Kidney (tissue), 14 donors: ENCODE measurements around the gene ZFR2. TPM values are rescaled to one million over a fixed set of nuclear protein-coding genes. Genes with fewer than 3 reads are reported as not detected.

ENCODE experiments used
- DNase-seq, 5 donors: peaks; one replicate each; pipeline ENCODE4 v3.0.0-alpha.2; 2013 to 2020
- FAIRE-seq: peaks from 2 replicates; lab custom pipeline; 2012; peaks lifted over from hg19 to GRCh38; lab: Jason Lieb, UNC
- H3K27ac ChIP-seq, 2 donors: one replicate each; pipeline ENCODE4 v1.7.0; 2013; ENCODE audit warnings: low read depth in 2 of 2, low read length in 2 of 2, inconsistent platforms in 1 of 2
- H3K27me3 ChIP-seq: one replicate; pipeline ENCODE4 v1.7.1; 2013; ENCODE audit warnings: low read length, inconsistent platforms; ENCODE audit not compliant: control insufficient read depth, insufficient read depth
- H3K36me3 ChIP-seq, 3 donors: one replicate each; pipeline versions ENCODE4 v1.7.0 to v1.7.1; 2013; ENCODE audit warnings: low read length in 3 of 3, control low read depth in 1 of 3, inconsistent platforms in 1 of 3; ENCODE audit not compliant: insufficient read depth in 3 of 3, control insufficient read depth in 2 of 3
- H3K4me1 ChIP-seq, 3 donors: one replicate each; pipeline versions ENCODE4 v1.7.0 to v1.7.1; 2013; ENCODE audit warnings: low read length in 3 of 3, inconsistent platforms in 1 of 3, low read depth in 1 of 3; ENCODE audit not compliant: control insufficient read depth in 2 of 3, insufficient read depth in 2 of 3
- H3K4me3 ChIP-seq, 3 donors: one replicate each; pipeline versions ENCODE4 v1.7.0 to v1.8.1; 2013; ENCODE audit warnings: low read length in 3 of 3, control low read depth in 1 of 3, inconsistent platforms in 1 of 3
- H3K9ac ChIP-seq, 3 donors: one replicate each; pipeline versions ENCODE4 v1.7.0 to v1.7.1; 2013; ENCODE audit warnings: low read length in 3 of 3, control low read depth in 1 of 3, inconsistent platforms in 1 of 3
- H3K9me3 ChIP-seq, 3 donors: one replicate each; pipeline versions ENCODE4 v1.7.0 to v1.7.1; 2013; ENCODE audit warnings: low read length in 3 of 3, control low read depth in 1 of 3, inconsistent platforms in 1 of 3; ENCODE audit not compliant: control insufficient read depth in 2 of 3, insufficient read depth in 1 of 3
- CTCF ChIP-seq: IDR thresholded peaks from 3 replicates; pipeline ENCODE4 v1.5.1; 2012; ENCODE audit warnings: mild to moderate bottlenecking, moderate library complexity, borderline replicate concordance; ENCODE audit not compliant: insufficient read depth; ENCODE audit errors: extremely low read depth
- intact Hi-C: fragments of 100-400 bp; cut with DNase I; formaldehyde crosslinking; loops from one replicate; pipeline ENCODE4 v1.11.1; 2022
- polyA plus RNA-seq: library from polyadenylated mRNA; stranded (reverse); fragments of 350-450 nt; fragmentation: Illumina TruSeq; extraction: RNeasy Lipid Tissue Mini Kit (QIAGEN cat#74804); gene quantifications from one replicate; pipeline ENCODE4 v1.2.3, GENCODE V29; 2014; ENCODE audit warnings: low read depth, low replicate concordance; ENCODE audit not compliant: insufficient read depth
- total RNA-seq: library from RNA; stranded (reverse); fragmentation: NEBNext Ultra II Directional; extraction: Animal tissue kit (Norgen Biotek cat#: 25700); gene quantifications from one replicate; pipeline ENCODE4 v1.2.1, GENCODE V29; 2021
- donor health status: control.
- donor health status: control.
- donor health status: control.
- donor health status: control.
- donor health status: control.
- donor health status: DM: yes; HTN: yes; CAD: no.
- donor health status: Normal renal cell carcinoma (clear cell type).

ZFR2 gene
- total and polyA plus RNA-seq, 2 donors from 2014 or later: 0.22 TPM; not detected in 1

GRCh38 chr19:3840804-3841203 lies 28.0 kb downstream of the ZFR2 start:
- TF ChIP-seq CTCF: no peak
- no peak for FAIRE-seq
- intact Hi-C loops: no loop called here

GRCh38 chr19:3839941-3840340 lies 28.9 kb downstream of the ZFR2 start:
- no peak overlapping the region for H3K9ac ChIP-seq
- H3K4me3 ChIP-seq: no peak overlapping the region
- peaks cover 0 to 4% (median 0%) of the 10 kb centered on the region in 3 donors for H3K9me3 ChIP-seq
- peak in 4 of 5 donors; percentile 32 to 67 (median 46) for DNase-seq
- no peak for TF ChIP-seq CTCF
- no peaks in the 10 kb centered on the region for H3K36me3 ChIP-seq
- intact Hi-C loops: no loop called here
- no peaks in the 10 kb centered on the region for H3K27me3 ChIP-seq
- no peaks in the 10 kb centered on the region for H3K4me1 ChIP-seq
- H3K27ac ChIP-seq: no peak overlapping the region
- no peak for FAIRE-seq

More at GRCh38 chr19:3840804-3841203, 28.0 kb downstream of the ZFR2 start:
- H3K4me3 ChIP-seq: no peak overlapping the region
- no peaks in the 10 kb centered on the region for H3K4me1 ChIP-seq
- peaks cover 0 to 4% (median 0%) of the 10 kb centered on the region in 3 donors for H3K9me3 ChIP-seq
- no peak overlapping the region for H3K9ac ChIP-seq
- H3K36me3 ChIP-seq: no peaks in the 10 kb centered on the region
- no peak overlapping the region for H3K27ac ChIP-seq
- DNase-seq: no peak
- no peaks in the 10 kb centered on the region for H3K27me3 ChIP-seq

DNA sequence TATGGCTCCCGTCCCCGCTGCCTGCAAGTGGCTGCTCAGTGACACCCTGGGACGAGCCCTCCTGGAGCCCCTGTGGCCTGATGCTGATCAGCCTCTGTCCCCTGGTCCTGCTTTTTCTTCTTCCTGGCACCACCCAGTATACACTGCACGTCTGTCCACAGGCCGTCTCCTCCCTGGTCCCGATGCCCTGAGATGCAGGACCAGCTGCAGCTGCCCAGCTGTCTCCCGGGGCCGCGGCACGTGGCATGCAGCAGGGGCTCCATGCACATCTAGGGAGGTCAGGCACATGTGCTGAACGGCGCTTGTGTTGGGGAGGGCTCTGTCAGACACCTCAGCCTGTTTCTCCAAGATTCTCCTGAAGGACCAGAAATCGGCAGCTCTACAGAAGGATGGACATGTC lies 30.2 kb downstream of the ZFR2 start:
- Histone ChIP-seq H3K27me3 (no peaks in the 10 kb centered on the region), H3K9me3 (peaks cover 0 to 4% (median 0%) of the 10 kb centered on the region in 3 donors), H3K4me1 (no peaks in the 10 kb centered on the region), H3K4me3 (no peak overlapping the region), H3K27ac (no peak overlapping the region), H3K36me3 (no peaks in the 10 kb centered on the region), H3K9ac (no peak overlapping the region)
- no peak for TF ChIP-seq CTCF
- intact Hi-C loops: no loop called here
- FAIRE-seq (no peak), DNase-seq (peak in 1 of 5 donors; percentile 19)

DNA sequence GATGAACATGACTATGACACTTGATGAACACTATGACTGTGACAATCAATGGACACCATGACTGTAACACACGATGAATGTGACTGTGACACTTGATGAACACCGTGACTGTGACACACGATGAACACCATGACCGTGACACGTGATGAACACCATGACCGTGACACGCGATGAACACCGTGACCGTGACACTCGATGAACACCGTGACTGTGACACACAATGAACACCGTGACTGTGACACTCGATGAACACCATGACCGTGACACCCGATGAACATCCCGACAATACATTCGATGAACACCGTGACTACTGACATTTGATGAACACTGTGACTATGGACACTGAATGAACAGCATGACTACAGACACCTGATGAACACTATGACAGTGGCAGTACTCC lies 30.9 kb downstream of the ZFR2 start:
- TF ChIP-seq CTCF: no peak
- FAIRE-seq (no peak), DNase-seq (no peak)
- Histone ChIP-seq H3K4me1 (no peaks in the 10 kb centered on the region), H3K9ac (no peak overlapping the region), H3K27me3 (no peaks in the 10 kb centered on the region), H3K4me3 (no peak overlapping the region), H3K36me3 (no peaks in the 10 kb centered on the region), H3K27ac (no peak overlapping the region), H3K9me3 (peaks cover 0 to 4% (median 0%) of the 10 kb centered on the region in 3 donors)
- intact Hi-C loops: no loop called here
